Ovary (tissue), 9 donors: ENCODE measurements around the gene TP53BP2. TPM values are rescaled to one million over a fixed set of nuclear protein-coding genes. Genes with fewer than 3 reads are reported as not detected.

ENCODE experiments used
- DNase-seq, 5 donors: peaks; one replicate each; pipeline ENCODE4 v3.0.0-alpha.2; 2019 to 2020
- H3K27ac ChIP-seq, 2 donors: fragments of 200-600 bp; one replicate each; pipeline versions ENCODE4 v1.5.1 to v1.8.0; 2019 to 2022
- H3K27me3 ChIP-seq: fragments of 200-600 bp; one replicate; pipeline ENCODE4 v1.8.0; 2022
- H3K36me3 ChIP-seq: fragments of 200-600 bp; sonication (generic); one replicate; pipeline ENCODE4 v1.5.1; 2019
- H3K4me1 ChIP-seq: one replicate; pipeline ENCODE4 v1.8.1; 2013; ENCODE audit warnings: mild to moderate bottlenecking, moderate library complexity; ENCODE audit not compliant: insufficient read depth
- H3K4me3 ChIP-seq: fragments of 200-600 bp; sonication (generic); one replicate; pipeline ENCODE4 v1.5.1; 2017
- H3K9me3 ChIP-seq, 2 donors: fragments of 200-600 bp in 1 of 2; sonication (generic) in 1 of 2; one replicate each; pipeline versions ENCODE4 v1.5.1 to v1.8.1; 2013 to 2019; ENCODE audit warnings: mild to moderate bottlenecking in 1 of 2, moderate library complexity in 1 of 2
- CTCF ChIP-seq, 3 donors: fragments of 450-650 bp in 2 of 3; fragments of 200-600 bp in 1 of 3; IDR thresholded peaks; one replicate each; pipeline versions ENCODE4 v1.5.1 to v1.8.0; 2016 to 2022; ENCODE audit warnings: antibody characterized with exemption in 3 of 3, mild to moderate bottlenecking in 1 of 3
- EP300 ChIP-seq: sonication (generic); formaldehyde crosslinking; IDR thresholded peaks from one replicate; pipeline ENCODE4 v1.6.1; 2017; ENCODE audit warnings: antibody characterized with exemption
- POLR2A ChIP-seq: fragments of 450-650 bp; IDR thresholded peaks from one replicate; pipeline ENCODE4 v1.6.1; 2017; ENCODE audit warnings: antibody characterized with exemption, mild to moderate bottlenecking, moderate library complexity
- WGBS, 3 donors: extraction: QIAGEN DNeasy Blood & Tissue Kit in 1 of 3; methylation state at CpG; one replicate each; pipeline versions ENCODE4 v1.1.5 to v1.1.7; 2013 to 2017; 5-methylcytosine and 5-hydroxymethylcytosine counted together
- intact Hi-C, 4 donors: fragments of 100-400 bp; cut with DNase I; formaldehyde crosslinking; loops; one replicate each; pipeline versions ENCODE4 v1.11.0 to v1.15.1; 2022 to 2023
- polyA plus RNA-seq, 2 donors: library from polyadenylated mRNA; stranded (reverse); fragments of 200-250 nt in 1 of 2; fragments of 350-450 nt in 1 of 2; fragmentation: Illumina TruSeq in 1 of 2; extraction: RNeasy Lipid Tissue Mini Kit (QIAGEN cat#74804) in 1 of 2; gene quantifications; one replicate each; pipeline ENCODE4 v1.2.3, GENCODE V29; 2013 to 2014
- total RNA-seq, 7 donors: library from RNA; depleted of rRNA in 2 of 7; stranded (reverse); fragments of >200 nt in 2 of 7; fragmentation: NEBNext Ultra II Directional in 3 of 7; extraction: Animal tissue kit (Norgen Biotek cat#: 25700) in 3 of 7; gene quantifications; one replicate each; pipeline versions ENCODE4 v1.1.0 to v1.2.4, GENCODE V29; 2016 to 2023
- donor health status: DM: no; HTN: no; CAD: no; lungs with moderate emphysema.
- donor health status: DM: no; HTN: no; CAD: no.
- donor health status: Bipolar disorder and iron deficiency.
- donor health status: DM: yes; HTN: yes; CAD: no.
- donor health status: DM: no; HTN: no; CAD: no.
- donor health status: DM: yes; HTN: yes; CAD: no.

Gene TP53BP2
- total and polyA plus RNA-seq, 9 donors, result 12.4 to 43.6 (median 36.8) TPM

GRCh38 chr1:223856386-223856785, 10.6 kb upstream of the TP53BP2 start:
- Histone ChIP-seq H3K4me1 (no peaks in the 10 kb centered on the region), H3K4me3 (no peak overlapping the region), H3K9me3 (no peaks in the 10 kb centered on the region), H3K27me3 (no peaks in the 10 kb centered on the region), H3K36me3 (no peaks in the 10 kb centered on the region), H3K27ac (no peak overlapping the region)
- no peak for DNase-seq
- TF ChIP-seq EP300 (no peak), CTCF (IDR thresholded peaks at IDR 0.05) (no peak), POLR2A (no peak)
- intact Hi-C loops, result no loop called here
- 92 to 94% (median 93%) methylated on average over 17 of the region's 17 CpGs for WGBS, 3 donors

- Histone ChIP-seq H3K4me1 (no peaks in the 10 kb centered on the region), H3K36me3 (no peaks in the 10 kb centered on the region), H3K27ac (no peak overlapping the region), H3K27me3 (no peaks in the 10 kb centered on the region), H3K4me3 (no peak overlapping the region), H3K9me3 (no peaks in the 10 kb centered on the region)
- intact Hi-C loops, result no loop called here
- TF ChIP-seq POLR2A (no peak), EP300 (no peak), CTCF (IDR thresholded peaks at IDR 0.05) (no peak)
- no peak for DNase-seq
- WGBS, 3 donors, result 96 to 100% (median 100%) methylated on average over 1 of the region's 1 CpG
Observed at GRCh38 chr1:223853748-223854147, 8.0 kb upstream of the TP53BP2 start.

- no peak for TF ChIP-seq EP300
- TF ChIP-seq POLR2A, result no peak
- no peak for TF ChIP-seq CTCF (IDR thresholded peaks at IDR 0.05)
- Histone ChIP-seq H3K4me1 (no peaks in the 10 kb centered on the region), H3K27me3 (no peaks in the 10 kb centered on the region), H3K27ac (no peak overlapping the region), H3K4me3 (no peak overlapping the region), H3K36me3 (no peaks in the 10 kb centered on the region), H3K9me3 (no peaks in the 10 kb centered on the region)
- intact Hi-C loops, result no loop called here
- no peak for DNase-seq
Observed at GRCh38 chr1:223853275-223853674, 7.5 kb upstream of the TP53BP2 start.

GRCh38 chr1:223852337-223852736, 6.6 kb upstream of the TP53BP2 start:
- Histone ChIP-seq H3K4me3 (no peak overlapping the region), H3K36me3 (no peaks in the 10 kb centered on the region), H3K9me3 (no peaks in the 10 kb centered on the region), H3K27ac (no peak overlapping the region), H3K4me1 (no peaks in the 10 kb centered on the region), H3K27me3 (no peaks in the 10 kb centered on the region)
- WGBS, 3 donors, result 77 to 90% (median 89%) methylated on average over 1 of the region's 1 CpG
- TF ChIP-seq CTCF (IDR thresholded peaks at IDR 0.05) (no peak), EP300 (no peak), POLR2A (no peak)
- intact Hi-C loops, result no loop called here
- DNase-seq, result no peak
